PFSK-1 (cell line): ENCODE data around the gene SRRM5.

Experiments used
- POLR2AphosphoS5 ChIP-seq: IDR thresholded peaks from 2 replicates; pipeline ENCODE4 v1.6.1; 2012; ENCODE audit warnings: low read depth, mild to moderate bottlenecking, control low read depth, low read length, moderate library complexity
- REST ChIP-seq, 2 experiments: IDR thresholded peaks; 2 replicates each; pipeline versions ENCODE4 v1.6.1 to v1.8.0; 2011 to 2012; ENCODE audit warnings: low read depth in 2 of 2, low read length in 2 of 2, control low read depth in 1 of 2, inconsistent platforms in 1 of 2, mild to moderate bottlenecking in 1 of 2, moderate library complexity in 1 of 2; ENCODE audit not compliant: insufficient read depth in 1 of 2
- SIN3A ChIP-seq: IDR thresholded peaks from 2 replicates; pipeline ENCODE4 v1.6.1; 2012; ENCODE audit warnings: mild to moderate bottlenecking, low read length, moderate library complexity, borderline replicate concordance; ENCODE audit not compliant: insufficient read depth
- TAF1 ChIP-seq: IDR thresholded peaks from 2 replicates; pipeline ENCODE4 v1.6.1; 2012; ENCODE audit warnings: low read length, control low read depth, borderline replicate concordance; ENCODE audit not compliant: insufficient read depth

- TF ChIP-seq REST (IDR thresholded peaks at IDR 0.05; ENCODE audit: insufficient read depth in 1 of 2, low read depth in 2 of 2, low read length in 2 of 2) = no peak
- TF ChIP-seq TAF1 = no peak
- no peak for TF ChIP-seq SIN3A
- TF ChIP-seq POLR2AphosphoS5 = no peak
These were observed 46.1 kb downstream of the SRRM5 start for GRCh38 chr19:43658001-43658400.
